GM19035 (cell line): Measurements from ENCODE around the gene CFAP299.

Experiments
- ATAC-seq: cut with Tn5 transposase; IDR thresholded peaks from one replicate; pipeline ENCODE4 v1.9.1; 2021; ENCODE audit not compliant: unreplicated experiment

CFAP299 gene

DNA sequence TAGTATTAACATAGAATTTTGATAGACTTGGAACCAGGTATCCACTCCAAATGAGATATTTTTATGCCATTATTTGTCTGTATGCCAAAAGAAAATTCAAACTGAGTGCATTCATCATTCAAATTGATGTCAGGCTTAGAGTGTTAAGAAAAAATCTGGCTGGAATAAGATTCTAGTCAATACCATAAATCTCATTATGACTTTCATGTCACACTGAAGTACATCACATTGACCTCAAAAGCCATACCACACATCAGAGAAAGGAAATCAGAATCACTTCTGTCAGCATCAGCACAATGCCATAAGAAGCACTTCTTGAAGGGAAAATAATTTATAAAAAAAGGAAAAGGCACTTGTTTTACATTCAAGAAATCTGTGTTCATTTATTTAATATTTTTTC, 575.9 kb downstream of the CFAP299 start:
- ATAC-seq = no peak

DNA sequence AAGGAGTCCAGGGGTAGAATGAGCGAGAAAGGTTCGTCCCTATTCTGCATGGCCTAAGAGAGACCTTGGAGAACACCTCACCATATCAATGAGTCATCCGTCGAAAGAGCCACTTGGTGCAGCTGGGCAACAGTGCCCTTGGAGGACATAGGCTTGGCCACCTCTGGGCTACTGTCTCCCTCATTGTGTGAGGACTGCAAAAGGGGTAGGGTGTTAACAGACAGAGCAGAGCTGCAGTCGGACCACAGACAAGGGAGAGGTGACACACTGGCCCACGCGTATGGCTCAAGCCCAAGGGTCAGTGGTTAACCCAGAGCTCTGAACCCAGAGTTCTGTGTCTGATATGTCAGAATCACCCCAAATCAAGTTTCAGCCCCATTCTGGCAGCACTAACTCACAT, 576.8 kb downstream of the CFAP299 start:
- ATAC-seq = no peak

DNA sequence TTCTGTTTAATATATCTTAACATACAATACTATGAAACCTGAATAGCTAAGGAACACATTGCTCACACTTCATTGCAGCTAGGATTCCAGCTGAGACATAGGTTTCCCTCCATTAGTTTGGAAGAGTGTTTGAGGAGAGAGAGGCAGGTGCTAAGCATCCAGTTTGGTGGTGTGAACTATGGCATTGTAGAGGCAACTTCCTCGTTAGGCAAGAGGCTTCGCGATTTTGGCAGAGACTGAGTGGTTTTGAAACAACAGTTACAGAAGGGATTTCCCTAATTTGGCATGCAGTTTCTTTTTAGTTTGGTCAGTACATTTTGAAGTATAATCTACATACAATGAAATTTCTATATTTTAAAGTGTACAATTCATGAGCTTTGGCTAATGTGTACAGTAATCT, 577.9 kb downstream of the CFAP299 start:
- ATAC-seq = peak; percentile 90

DNA sequence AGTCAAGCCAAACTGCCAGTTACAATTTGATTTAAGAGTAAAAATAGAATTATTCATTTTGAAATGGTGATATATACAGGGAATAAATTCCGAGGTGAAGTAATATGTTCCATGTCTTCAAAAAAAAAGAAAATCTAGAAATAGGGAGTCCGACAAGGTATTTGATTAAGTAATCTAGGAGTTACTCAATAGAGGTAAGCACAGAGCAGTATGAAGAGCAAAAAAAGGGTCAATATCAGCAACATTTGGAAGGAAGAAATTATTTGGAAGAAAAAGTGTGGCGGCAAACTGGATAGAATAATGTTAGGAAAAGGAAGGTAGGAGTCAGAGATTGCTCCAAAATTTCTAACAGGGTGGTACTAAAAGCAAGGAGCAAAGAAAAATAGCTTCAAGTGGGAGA, 581.2 kb downstream of the CFAP299 start:
- no peak for ATAC-seq

DNA sequence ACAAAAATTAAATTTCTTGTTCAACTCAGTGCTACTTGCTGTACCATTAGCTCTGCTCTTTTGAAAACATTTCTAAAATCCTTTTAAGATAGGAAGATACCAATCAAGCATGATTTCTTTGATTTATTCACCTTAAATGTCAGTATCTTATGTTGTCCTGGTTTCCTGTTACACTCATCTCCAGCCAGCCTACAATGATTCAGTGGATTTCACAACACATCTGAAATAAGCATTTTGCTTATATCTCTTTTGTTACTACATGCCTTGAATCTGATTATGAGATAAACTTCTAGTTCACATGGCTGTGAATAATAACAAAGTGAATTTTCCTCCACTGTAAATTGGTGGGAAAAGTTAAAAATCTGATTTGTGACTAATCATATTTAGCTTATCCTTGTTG, 582.5 kb downstream of the CFAP299 start:
- ATAC-seq = no peak

DNA sequence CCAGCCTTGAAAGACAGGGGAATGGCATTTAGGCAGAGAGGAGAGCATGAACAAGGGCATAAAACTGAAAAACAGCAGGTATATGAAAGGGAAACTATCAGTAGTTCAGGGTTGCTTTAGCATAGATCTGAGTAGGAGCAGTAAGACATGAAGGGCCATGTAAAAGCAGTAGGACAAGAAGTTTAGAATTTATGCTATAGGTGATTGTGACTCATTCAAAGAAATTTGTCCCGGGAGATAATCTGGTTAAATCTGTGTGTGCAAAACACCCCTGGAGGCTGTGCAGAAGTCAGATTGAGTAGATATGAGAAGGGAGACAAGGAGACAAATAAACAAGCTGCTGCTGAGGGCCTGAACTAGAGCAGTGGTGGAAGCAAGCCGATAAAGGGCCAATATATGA, 585.9 kb downstream of the CFAP299 start:
- ATAC-seq = no peak

DNA sequence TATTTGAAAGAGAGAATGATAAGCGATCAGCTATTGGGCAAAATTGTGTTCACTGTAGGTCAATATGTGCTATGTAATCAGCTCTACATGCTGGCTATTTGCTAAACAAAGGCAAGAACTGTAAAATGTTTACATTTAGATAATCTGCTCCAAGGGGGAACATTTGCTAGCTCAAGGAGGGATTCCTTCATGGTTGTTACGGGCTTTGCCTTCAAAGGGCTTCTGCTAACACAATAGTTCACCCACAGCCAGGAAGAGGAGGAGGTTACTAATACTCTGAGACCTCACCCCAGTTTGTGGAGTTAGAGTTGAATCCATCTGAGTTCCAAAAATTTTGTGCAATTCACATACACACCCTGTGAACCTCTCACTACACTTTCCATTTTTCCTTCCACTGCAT, 587.4 kb downstream of the CFAP299 start:
- no peak for ATAC-seq

DNA sequence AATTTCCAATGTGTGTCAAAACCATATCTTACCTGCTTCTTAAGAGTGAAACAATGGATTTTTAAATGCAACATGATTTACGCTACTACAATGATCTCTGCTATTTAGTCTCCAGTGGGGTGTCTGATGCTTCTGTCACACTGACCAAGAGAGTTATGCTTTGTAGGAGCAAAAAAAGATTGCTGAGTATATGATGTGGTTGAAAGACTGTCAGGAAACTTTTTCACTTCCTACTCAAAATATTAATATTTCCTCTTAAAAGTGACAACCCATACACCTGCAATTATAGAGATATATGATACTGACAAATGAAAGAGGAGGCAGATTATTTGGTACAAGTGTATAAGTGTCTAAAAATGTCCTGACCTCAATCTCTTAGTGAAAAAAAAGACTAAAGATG, 589.8 kb downstream of the CFAP299 start:
- no peak for ATAC-seq

DNA sequence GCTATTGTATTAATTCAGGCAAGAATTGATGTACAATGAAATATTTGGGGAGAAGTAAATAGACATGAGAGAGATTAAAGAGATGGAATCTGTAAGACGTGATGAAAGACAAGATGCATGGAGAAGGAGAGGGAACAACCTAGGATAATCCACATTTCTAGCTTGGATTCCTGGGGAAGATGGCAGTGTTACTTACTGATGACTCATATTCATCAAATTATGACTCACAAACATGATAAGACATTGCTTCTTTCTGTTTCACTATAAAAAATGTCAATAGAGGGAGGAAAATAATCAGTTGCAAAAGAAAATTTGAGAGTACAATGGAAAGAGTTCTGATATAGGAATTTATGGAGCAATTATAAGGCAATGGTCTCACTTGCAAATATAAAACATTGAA, 590.9 kb downstream of the CFAP299 start:
- ATAC-seq = no peak

DNA sequence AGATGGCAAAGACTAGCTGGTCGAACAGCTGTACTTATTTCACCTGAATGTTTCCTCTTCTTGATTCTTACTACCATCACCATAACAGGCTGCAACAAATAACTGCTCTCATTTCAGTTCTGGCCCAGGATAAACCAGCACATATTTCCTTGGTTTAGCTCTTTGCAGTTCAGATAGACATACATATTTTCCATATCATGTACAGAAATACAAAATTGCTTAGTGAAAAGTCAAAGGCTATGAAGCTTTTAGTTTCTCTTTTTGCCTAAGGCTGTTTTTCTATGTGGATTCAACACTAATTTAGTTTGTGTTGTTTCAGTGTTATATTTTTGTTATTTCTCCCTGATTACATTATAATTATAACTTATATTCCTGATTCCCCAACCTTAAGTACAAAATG, 591.4 kb downstream of the CFAP299 start:
- ATAC-seq = no peak

DNA sequence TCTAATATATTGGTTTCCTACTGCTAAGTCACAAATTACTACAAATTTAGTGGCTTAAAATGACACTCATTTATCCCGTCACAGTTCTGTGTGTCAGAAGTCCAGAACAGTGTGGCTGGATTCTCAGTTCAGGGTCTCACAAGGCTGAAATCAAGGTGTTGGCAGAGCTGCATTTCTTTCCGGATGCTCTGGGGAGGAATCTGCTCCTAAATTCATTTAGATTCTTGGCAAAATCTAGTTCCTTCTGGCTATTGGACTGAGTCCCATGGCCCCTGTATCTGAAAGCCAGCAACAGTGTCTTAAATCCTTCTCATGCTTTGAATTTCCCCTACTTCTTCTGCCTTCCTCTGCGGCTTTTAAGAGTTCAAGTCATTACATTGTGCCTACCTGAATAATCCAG, 591.9 kb downstream of the CFAP299 start:
- no peak for ATAC-seq

DNA sequence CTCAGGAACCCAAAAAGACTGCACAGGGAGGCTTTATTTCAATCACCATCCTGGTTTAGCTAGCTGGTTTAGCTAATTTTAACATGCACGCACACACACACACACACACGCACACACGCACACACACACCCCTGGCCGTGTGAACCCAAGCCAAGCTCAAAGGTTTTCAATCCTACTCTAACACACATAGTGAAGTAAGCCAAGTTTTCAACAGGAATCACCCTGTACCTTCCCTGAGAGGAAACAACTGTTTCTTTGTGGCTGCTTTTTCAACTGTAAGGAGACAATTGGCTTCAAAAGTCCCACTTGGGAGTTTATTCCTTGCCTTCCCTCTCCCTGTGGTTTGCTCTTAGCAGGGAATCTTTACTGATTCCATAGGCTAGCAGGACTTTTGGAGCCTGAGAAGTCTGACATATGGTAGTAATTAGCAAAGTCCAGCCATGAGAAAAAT, 596.1 kb downstream of the CFAP299 start:
- no peak for ATAC-seq

DNA sequence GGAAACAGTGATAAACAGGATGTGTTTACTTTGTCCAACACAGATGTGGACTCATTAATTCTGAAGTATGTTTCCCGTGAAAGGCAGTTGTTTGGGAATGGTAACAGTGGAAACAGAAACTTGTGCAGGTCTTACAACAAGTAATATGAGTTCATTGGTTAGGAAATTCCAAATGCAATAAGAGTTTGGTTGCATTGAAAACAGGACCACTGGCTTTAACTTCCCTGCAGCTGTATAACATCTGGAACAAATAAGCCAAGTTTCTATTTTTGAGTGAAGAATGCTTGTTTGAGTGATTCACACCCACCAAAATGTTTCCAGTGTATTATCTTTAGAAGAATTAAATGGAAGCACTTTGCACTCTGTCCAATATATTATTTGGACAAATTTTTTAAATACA, 612.6 kb downstream of the CFAP299 start:
- no peak for ATAC-seq

DNA sequence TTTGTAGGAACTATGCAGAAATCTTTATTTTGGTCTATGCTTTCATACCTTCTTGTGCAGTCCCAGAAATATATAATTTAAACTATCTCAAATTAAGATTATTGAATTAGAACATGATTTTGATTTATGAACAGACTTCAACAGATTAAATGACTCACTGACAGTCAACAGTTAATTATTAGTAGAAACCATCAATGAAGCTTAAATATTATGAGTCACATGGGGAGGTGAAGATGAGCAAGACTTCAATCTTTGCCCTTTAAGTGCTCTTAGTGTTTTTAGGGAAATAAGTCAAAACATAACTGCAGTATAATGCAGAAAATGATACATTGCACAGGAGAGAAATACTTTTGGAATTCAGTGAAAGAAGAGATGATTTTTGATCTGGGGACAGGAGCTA, 613.5 kb downstream of the CFAP299 start:
- ATAC-seq = no peak

DNA sequence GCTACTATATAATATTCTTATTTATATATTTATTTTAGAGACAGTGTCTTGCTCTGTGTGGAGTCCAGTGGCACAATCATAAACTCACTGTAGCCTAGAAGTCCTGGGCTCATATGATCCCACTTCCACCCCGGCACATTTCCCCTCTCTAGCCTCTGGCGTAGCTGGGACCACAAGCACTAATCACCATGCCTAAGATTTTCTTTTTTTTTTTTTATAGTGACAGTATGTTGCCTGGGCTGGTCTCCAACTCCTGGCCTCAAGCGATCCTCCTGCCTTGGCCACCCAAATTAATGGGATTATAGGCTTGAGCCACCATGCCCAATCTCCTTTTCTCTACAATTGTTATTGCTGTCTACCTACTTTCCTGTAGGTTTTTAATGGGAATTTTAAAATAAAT, 620.9 kb downstream of the CFAP299 start:
- ATAC-seq = no peak

DNA sequence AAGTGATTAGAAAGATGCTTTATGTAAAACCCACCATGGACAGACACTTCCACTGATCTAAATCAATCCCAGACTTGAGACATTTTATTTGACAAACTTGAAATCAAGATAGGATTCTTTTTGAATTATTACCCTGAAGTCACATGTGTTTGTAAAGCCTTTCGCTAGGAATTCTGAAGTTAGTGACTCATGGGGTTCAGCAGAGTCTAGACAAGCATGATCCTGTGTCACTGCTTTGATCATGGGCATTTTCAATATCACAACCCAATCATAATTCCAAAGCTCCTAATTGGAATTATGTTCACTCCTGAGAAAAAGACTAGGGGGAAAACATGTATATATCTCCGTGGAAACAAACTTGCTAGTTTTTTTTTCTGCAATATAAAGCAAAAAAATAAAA, 627.5 kb downstream of the CFAP299 start:
- ATAC-seq = no peak

DNA sequence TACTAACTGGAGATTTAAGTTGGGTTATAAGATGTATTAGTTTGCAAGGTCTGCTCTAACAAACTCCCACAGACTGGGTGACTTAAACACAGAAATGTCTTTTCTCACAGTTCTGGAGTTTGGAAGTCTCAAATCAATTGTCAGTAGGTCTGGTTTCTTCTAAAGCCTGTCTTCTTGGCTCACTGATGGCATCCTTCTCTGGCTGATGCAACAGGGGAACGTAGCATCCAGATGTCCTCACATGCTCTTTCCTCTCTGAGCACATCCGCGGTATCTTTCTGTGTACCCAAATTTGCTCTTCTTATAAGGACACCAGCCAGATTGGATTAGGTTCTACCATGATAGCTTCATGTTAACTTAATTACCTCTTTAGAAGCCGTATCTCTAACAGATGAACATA, 631.8 kb downstream of the CFAP299 start:
- ATAC-seq = no peak

DNA sequence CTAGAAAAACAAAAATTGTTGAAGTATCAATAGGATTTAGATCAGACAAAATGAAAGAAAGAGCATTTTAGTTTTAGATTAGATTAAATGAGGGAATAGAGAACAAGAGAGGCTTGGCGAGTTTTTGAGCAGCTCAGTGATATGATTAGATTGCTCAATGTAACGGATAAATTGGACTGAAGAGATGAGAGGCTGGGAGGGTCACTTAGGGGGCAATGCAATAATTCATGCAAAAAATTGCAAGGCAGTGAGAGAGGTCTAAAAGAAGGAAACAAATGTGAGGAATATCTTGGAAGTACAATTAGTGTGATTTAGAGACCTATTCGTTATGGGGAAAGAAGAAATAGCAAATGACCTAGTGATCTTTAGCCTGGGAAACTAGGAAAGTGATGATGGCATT, 644.7 kb downstream of the CFAP299 start:
- ATAC-seq = no peak

DNA sequence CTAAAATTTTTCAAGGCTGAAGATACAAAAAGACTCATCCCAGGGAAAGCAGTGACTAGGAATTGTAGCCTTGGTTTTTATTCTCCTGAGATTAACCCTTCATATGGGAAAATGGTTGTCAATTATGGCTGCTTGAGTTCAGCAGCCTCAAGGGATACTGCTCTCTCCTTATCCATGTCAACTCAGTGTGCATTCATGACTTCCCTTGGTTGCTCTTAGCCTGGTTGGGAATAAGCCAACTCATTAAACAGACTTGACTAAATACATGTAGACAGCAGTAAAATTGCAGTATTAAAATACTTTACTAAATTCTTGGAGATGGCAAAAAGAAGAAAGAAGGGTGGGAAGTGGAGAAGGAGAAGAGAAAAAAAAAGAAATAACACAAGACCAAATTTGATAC, 650.5 kb downstream of the CFAP299 start:
- no peak for ATAC-seq

DNA sequence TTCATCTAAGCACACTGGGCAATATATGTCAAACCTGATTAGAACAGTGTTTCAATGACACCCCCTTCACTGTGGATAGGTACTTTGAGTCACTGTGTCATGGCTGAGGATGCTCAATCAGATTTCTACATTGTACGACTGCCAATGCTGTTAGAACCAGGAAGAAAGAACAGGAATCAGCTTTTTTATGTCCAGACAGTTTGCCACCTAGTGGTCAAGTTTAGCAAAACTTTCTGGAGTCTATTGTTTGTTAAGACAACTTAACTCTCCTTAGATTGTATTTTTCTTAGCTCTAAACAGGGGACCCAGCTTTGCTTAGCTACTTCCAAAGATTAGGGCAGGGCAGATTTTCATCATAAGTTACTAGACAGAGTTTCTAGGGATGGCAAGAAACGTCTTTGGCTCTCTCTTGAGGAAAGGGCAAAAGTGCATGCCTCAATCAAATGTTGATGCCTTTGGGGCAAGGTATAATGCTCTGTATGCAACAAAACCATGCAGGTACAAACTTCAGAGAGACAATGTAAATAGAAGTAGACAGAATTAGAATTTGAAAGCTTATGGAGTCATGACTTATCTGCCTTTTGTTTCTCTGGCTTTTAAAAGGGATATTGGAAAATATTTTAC, 654.5 kb downstream of the CFAP299 start:
- peak; percentile 92 for ATAC-seq

DNA sequence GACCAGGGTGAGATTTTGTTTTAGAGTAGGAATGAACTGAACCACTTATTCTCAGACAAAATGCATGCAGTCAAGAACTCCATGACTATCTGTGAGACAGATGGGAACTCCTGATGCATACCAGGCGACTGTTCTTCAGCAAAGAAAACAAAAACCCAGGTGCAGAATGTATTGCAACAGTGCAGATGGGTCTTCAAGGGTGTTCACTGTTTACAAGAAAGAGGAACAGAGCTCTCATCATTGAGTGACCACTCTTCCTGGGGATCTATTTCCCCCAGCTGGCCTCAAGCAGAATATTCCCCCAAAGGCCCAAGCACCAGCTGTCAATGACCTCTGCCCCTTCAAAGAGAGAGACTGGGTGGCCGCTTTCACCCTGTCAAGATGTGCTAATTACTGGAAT, 655.3 kb downstream of the CFAP299 start:
- ATAC-seq = no peak

DNA sequence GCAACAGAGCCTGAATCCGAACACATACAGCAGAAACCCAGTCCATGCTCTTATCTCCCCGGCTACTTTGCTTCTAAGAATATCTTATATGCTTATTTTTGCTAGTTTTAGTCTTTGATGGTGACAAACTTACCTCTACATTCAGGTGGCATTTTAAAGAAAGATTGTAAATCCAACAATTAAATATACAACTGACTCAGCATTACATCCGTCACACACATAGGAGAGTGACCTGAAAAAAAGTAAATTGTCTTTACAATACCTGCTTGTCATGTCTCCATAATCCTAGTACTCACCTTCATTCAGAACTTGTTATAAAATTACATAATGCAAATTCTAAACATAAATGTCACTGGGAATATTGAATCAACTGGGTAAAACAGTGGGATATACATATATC, 664.4 kb downstream of the CFAP299 start:
- ATAC-seq = no peak

DNA sequence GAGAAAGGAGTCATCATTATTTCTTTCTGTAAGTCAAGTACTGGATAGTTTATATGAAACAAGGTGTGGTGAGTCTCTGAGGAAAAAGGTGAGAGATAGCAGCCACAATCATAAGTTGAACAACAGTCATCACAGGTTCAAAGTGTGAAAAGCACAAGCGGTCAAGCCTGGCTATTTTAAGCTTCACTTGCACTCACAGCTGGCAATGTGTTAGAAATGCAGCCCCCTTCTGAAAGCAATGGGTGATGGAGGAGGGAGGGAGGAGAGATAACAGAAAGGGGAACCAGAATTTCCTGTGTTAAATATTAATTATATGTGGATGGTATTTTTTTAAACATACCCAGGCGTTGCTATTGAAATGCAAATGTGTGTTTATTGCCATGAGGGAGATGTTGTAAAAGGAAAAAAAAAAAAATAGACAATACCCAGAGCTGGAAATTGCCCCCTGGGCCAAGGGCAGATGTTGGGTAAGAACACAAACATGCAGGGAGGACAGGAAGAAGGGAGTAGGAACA, 668.1 kb downstream of the CFAP299 start:
- peak; percentile 93 for ATAC-seq
